Spleen (tissue), 11 donors: ENCODE results near the gene MAMDC2. TPM values are rescaled to one million over a fixed set of nuclear protein-coding genes. Genes with fewer than 3 reads are reported as not detected.

Experiments
- DNase-seq: peaks from one replicate; pipeline ENCODE4 v3.0.0-alpha.2; 2020
- H3K27ac ChIP-seq, 8 donors: fragments of 200-600 bp; sonication (generic) in 7 of 8; 1 replicate in 4 of 8; 2 replicates in 4 of 8; pipeline versions ENCODE4 v1.5.0 to v1.8.0; 2016 to 2021; ENCODE audit warnings: inconsistent platforms in 4 of 8, mild to moderate bottlenecking in 4 of 8, moderate library complexity in 1 of 8
- H3K27me3 ChIP-seq, 7 donors: fragments of 200-600 bp; sonication (generic) in 6 of 7; replicated peaks in 1 of 7; 1 replicate in 4 of 7; 2 replicates in 3 of 7; pipeline versions ENCODE4 v1.5.0 to v1.8.0; 2016 to 2021; ENCODE audit warnings: inconsistent platforms in 3 of 7, mild to moderate bottlenecking in 1 of 7
- H3K36me3 ChIP-seq, 6 donors: fragments of 200-600 bp; sonication (generic) in 5 of 6; 1 replicate in 4 of 6; 2 replicates in 2 of 6; pipeline versions ENCODE4 v1.5.0 to v1.8.0; 2016 to 2021; ENCODE audit warnings: inconsistent platforms in 2 of 6
- H3K4me1 ChIP-seq, 6 donors: fragments of 200-600 bp; sonication (generic) in 5 of 6; 1 replicate in 3 of 6; 2 replicates in 3 of 6; pipeline versions ENCODE4 v1.5.0 to v1.8.0; 2016 to 2021; ENCODE audit warnings: inconsistent platforms in 3 of 6
- H3K4me3 ChIP-seq, 8 donors: fragments of 200-600 bp; sonication (generic) in 7 of 8; 1 replicate in 4 of 8; 2 replicates in 4 of 8; pipeline versions ENCODE4 v1.5.0 to v1.8.0; 2016 to 2021; ENCODE audit warnings: inconsistent platforms in 4 of 8, mild to moderate bottlenecking in 4 of 8, moderate library complexity in 2 of 8
- H3K9me3 ChIP-seq, 8 donors: fragments of 200-600 bp; sonication (generic) in 7 of 8; 1 replicate in 4 of 8; 2 replicates in 4 of 8; pipeline versions ENCODE4 v1.5.0 to v1.8.0; 2016 to 2021; ENCODE audit warnings: inconsistent platforms in 4 of 8
- CTCF ChIP-seq, 11 experiments: fragments of 200-600 bp in 7 of 11; fragments of 450-650 bp in 4 of 11; sonication (generic) in 4 of 11; IDR thresholded peaks in 8 of 11; conservative IDR thresholded peaks in 3 of 11; 1 replicate in 7 of 11; 2 replicates in 4 of 11; pipeline versions ENCODE4 v1.4.0 to v1.8.0; 2016 to 2021; ENCODE audit warnings: antibody characterized with exemption in 11 of 11, inconsistent platforms in 4 of 11, mild to moderate bottlenecking in 1 of 11
- POLR2A ChIP-seq, 3 donors: fragments of 450-650 bp; IDR thresholded peaks; one replicate each; pipeline ENCODE4 v1.5.1; 2017; ENCODE audit warnings: antibody characterized with exemption in 3 of 3, mild to moderate bottlenecking in 1 of 3
- POLR2AphosphoS5 ChIP-seq, 3 donors: sonication (generic); formaldehyde crosslinking; IDR thresholded peaks; one replicate each; pipeline ENCODE4 v1.5.1; 2017; ENCODE audit warnings: antibody characterized with exemption in 3 of 3
- WGBS, 5 donors: extraction: QIAGEN DNeasy Blood & Tissue Kit in 3 of 5; methylation state at CpG; one replicate each; pipeline versions ENCODE4 v1.1.5 to v1.1.7; 2013 to 2018; 5-methylcytosine and 5-hydroxymethylcytosine counted together
- intact Hi-C: fragments of 100-400 bp; cut with DNase I; formaldehyde crosslinking; loops from one replicate; pipeline ENCODE4 v1.15.0; 2023; ENCODE audit warnings: low total_unique reads
- polyA plus RNA-seq, 3 donors: library from polyadenylated mRNA; stranded (reverse); fragments of 200-250 nt; gene quantifications; one replicate each; pipeline ENCODE4 v1.2.1, GENCODE V29; 2013
- total RNA-seq, 7 donors: library from RNA; depleted of rRNA in 3 of 7; stranded (reverse); fragments of >200 nt in 3 of 7; fragmentation: NEBNext Ultra II Directional in 4 of 7; extraction: Animal tissue kit (Norgen Biotek cat#: 25700) in 4 of 7; gene quantifications; one replicate each; pipeline versions ENCODE4 v1.1.0 to v1.2.1, GENCODE V29; 2016 to 2021
- donor health status: healthy with polysubstance abuse.
- donor health status: DM: no; HTN: no; CAD: no; lungs with moderate emphysema.
- donor health status: DM: no; HTN: no; CAD: no.
- donor health status: Bipolar disorder and iron deficiency.
- donor health status: healthy.
- donor health status: DM: no; HTN: no; CAD: no.
- donor health status: DM: yes; HTN: yes; CAD: no.

MAMDC2 gene
- total and polyA plus RNA-seq, 10 donors, result 1.5 to 65.5 (median 14.5) TPM

DNA sequence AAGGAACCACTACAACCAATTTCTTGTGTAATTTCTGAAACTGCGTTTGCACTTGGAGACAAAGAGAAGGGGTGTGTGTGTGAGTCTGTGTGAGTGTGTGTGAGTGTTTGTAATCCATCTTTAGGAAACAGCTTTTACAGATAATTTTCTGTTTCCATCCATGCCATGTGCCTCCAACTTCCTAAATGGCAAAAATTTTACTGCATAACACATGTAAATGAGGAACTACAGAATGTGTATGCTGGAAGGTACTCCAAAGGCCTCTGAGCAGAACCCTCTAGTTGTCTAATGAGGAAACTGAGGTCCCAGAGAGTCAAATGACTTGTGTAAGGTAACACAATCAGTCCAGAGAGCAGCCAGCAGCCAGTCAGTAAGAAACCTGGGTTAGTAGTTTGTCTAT lies 20.8 kb downstream of the MAMDC2 start:
- TF ChIP-seq POLR2AphosphoS5 (IDR thresholded peaks at IDR 0.05) (no peak), CTCF (IDR thresholded peaks at IDR 0.05 in 8 of 11, conservative IDR thresholded peaks at IDR 0.05 in 3 of 11) (no peak), POLR2A (IDR thresholded peaks at IDR 0.05) (no peak)
- Histone ChIP-seq H3K27ac (no peak overlapping the region), H3K4me3 (no peak overlapping the region), H3K4me1 (peaks cover 0 to 7% (median 0%) of the 10 kb centered on the region in 6 donors), H3K27me3 (peaks cover 0 to 3% (median 0%) of the 10 kb centered on the region in 7 donors), H3K9me3 (no peaks in the 10 kb centered on the region), H3K36me3 (no peaks in the 10 kb centered on the region)
- 59 to 81% (median 68%) methylated on average over 1 of the region's 1 CpG for WGBS, 5 donors
- DNase-seq, result no peak
- intact Hi-C loops, result no loop called here

GRCh38 chr9:70065572-70065971 lies 21.9 kb downstream of the MAMDC2 start:
- no peak overlapping the region for H3K27ac ChIP-seq
- WGBS, 5 donors, result 45 to 71% (median 61%) methylated on average over 2 of the region's 2 CpGs
- H3K27me3 ChIP-seq, result peaks cover 0 to 3% (median 0%) of the 10 kb centered on the region in 7 donors
- H3K36me3 ChIP-seq, result no peaks in the 10 kb centered on the region
- no peak for TF ChIP-seq POLR2AphosphoS5 (IDR thresholded peaks at IDR 0.05)
- TF ChIP-seq POLR2A (IDR thresholded peaks at IDR 0.05), result no peak
- no peak for TF ChIP-seq CTCF (IDR thresholded peaks at IDR 0.05 in 8 of 11, conservative IDR thresholded peaks at IDR 0.05 in 3 of 11)
- no peak for DNase-seq
- peaks cover 0 to 7% (median 0%) of the 10 kb centered on the region in 6 donors for H3K4me1 ChIP-seq
- no peaks in the 10 kb centered on the region for H3K9me3 ChIP-seq
- intact Hi-C loops, result no loop called here
- H3K4me3 ChIP-seq, result no peak overlapping the region

GRCh38 chr9:70066418-70066817 lies 22.8 kb downstream of the MAMDC2 start:
- H3K4me3 ChIP-seq, result no peak overlapping the region
- intact Hi-C loops, result no loop called here
- H3K9me3 ChIP-seq, result no peaks in the 10 kb centered on the region
- H3K27ac ChIP-seq, result no peak overlapping the region
- 84 to 91% (median 86%) methylated on average over 4 of the region's 4 CpGs for WGBS, 5 donors
- DNase-seq, result no peak
- H3K4me1 ChIP-seq, result peaks cover 0 to 2% (median 0%) of the 10 kb centered on the region in 6 donors
- TF ChIP-seq CTCF (IDR thresholded peaks at IDR 0.05 in 8 of 11, conservative IDR thresholded peaks at IDR 0.05 in 3 of 11) (no peak), POLR2A (IDR thresholded peaks at IDR 0.05) (no peak), POLR2AphosphoS5 (IDR thresholded peaks at IDR 0.05) (no peak)
- H3K27me3 ChIP-seq, result peaks cover 0 to 3% (median 0%) of the 10 kb centered on the region in 7 donors
- no peaks in the 10 kb centered on the region for H3K36me3 ChIP-seq

DNA sequence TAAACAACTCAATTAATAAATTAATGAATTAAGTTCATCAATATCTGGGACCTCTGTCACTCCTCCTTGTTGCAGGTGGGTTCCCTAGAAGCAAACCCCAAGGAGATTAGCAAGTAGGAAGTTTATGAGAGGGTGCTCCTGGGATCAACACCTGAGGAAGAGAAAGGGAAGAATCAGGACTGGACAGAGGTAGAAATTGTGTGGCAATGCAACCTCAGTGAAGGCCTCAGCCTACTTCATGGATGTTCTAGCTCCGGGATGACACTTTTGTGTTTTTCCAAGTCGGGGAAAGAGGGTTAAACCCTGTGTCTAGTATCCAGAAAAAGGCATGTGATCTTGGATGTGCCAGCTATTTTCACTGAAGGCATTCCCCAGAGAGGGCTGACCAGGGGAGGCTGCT lies 23.2 kb downstream of the MAMDC2 start:
- peaks cover 0 to 3% (median 0%) of the 10 kb centered on the region in 7 donors for H3K27me3 ChIP-seq
- 68 to 91% (median 88%) methylated on average over 2 of the region's 2 CpGs for whole genome bisulfite sequencing, 5 donors
- H3K27ac ChIP-seq, result no peak overlapping the region
- DNase-seq, result no peak
- intact Hi-C loops, result no loop called here
- no peaks in the 10 kb centered on the region for H3K36me3 ChIP-seq
- H3K4me1 ChIP-seq, result no peaks in the 10 kb centered on the region
- H3K9me3 ChIP-seq, result no peaks in the 10 kb centered on the region
- no peak overlapping the region for H3K4me3 ChIP-seq
- no peak for TF ChIP-seq POLR2AphosphoS5 (IDR thresholded peaks at IDR 0.05)

GRCh38 chr9:70069704-70070103 lies 26.1 kb downstream of the MAMDC2 start:
- Histone ChIP-seq H3K4me1 (no peaks in the 10 kb centered on the region), H3K4me3 (no peak overlapping the region), H3K36me3 (no peaks in the 10 kb centered on the region), H3K27ac (no peak overlapping the region), H3K9me3 (no peaks in the 10 kb centered on the region), H3K27me3 (peaks cover 0 to 3% (median 0%) of the 10 kb centered on the region in 7 donors)
- 76 to 97% (median 86%) methylated on average over 3 of the region's 3 CpGs for WGBS, 5 donors
- TF ChIP-seq CTCF (IDR thresholded peaks at IDR 0.05 in 8 of 11, conservative IDR thresholded peaks at IDR 0.05 in 3 of 11), result no peak
- no peak for TF ChIP-seq POLR2A (IDR thresholded peaks at IDR 0.05)
- TF ChIP-seq POLR2AphosphoS5 (IDR thresholded peaks at IDR 0.05), result no peak
- intact Hi-C loops, result no loop called here
- DNase-seq, result no peak
